H1 (cell line): Measurements from ENCODE around the gene KRT85.

ENCODE experiments used
- BRCA1 ChIP-seq: IDR thresholded peaks from 2 replicates; pipeline ENCODE4 v1.6.1; 2012; ENCODE audit warnings: low read depth, low read length, improper control_type of control experiment
- CREB1 ChIP-seq: IDR thresholded peaks from 2 replicates; pipeline ENCODE4 v1.6.1; 2012; ENCODE audit warnings: inconsistent platforms
- EP300 ChIP-seq, 2 experiments: IDR thresholded peaks; 1 replicate in 1 of 2; 2 replicates in 1 of 2; pipeline ENCODE4 v1.6.1; 2011 to 2012; ENCODE audit warnings: low read depth in 2 of 2, low read length in 2 of 2, mild to moderate bottlenecking in 2 of 2, borderline replicate concordance in 1 of 2, inconsistent platforms in 1 of 2, moderate library complexity in 1 of 2
- GABPA ChIP-seq: IDR thresholded peaks from 2 replicates; pipeline ENCODE4 v1.6.1; 2011; ENCODE audit warnings: mild to moderate bottlenecking, low read length, moderate library complexity, borderline replicate concordance; ENCODE audit not compliant: insufficient read depth
- HDAC6 ChIP-seq: IDR thresholded peaks from one replicate; pipeline ENCODE4 v1.7.1; 2012; ENCODE audit warnings: low read depth, mild to moderate bottlenecking, inconsistent platforms, low read length, moderate library complexity
- POLR2A ChIP-seq, 2 experiments: IDR thresholded peaks; 1 replicate in 1 of 2; 2 replicates in 1 of 2; pipeline ENCODE4 v1.6.1; 2011; ENCODE audit warnings: low read depth in 2 of 2, low read length in 2 of 2, mild to moderate bottlenecking in 2 of 2; ENCODE audit errors: control extremely low read depth in 1 of 2
- RFX5 ChIP-seq: IDR thresholded peaks from 2 replicates; pipeline ENCODE4 v1.6.1; 2011; ENCODE audit warnings: low read depth, low read length, improper control_type of control experiment, borderline replicate concordance
- RNF2 ChIP-seq: fragments of 200-900, 300-1000 bp; sonication (generic); IDR thresholded peaks from 2 replicates; pipeline ENCODE4 v1.7.1; 2016; ENCODE audit warnings: borderline replicate concordance, low read depth, mild to moderate bottlenecking, antibody characterized with exemption, low read length; ENCODE audit not compliant: poor library complexity, severe bottlenecking; ENCODE audit errors: missing control alignments
- TAF1 ChIP-seq: IDR thresholded peaks from 2 replicates; pipeline ENCODE4 v1.6.1; 2011; ENCODE audit warnings: mild to moderate bottlenecking, low read depth, low read length
- TF ChIP-seq, protein P1 (sequence below), 3 experiments: IDR thresholded peaks; 1 replicate in 2 of 3; 2 replicates in 1 of 3; pipeline versions ENCODE4 v1.5.1 to v1.6.1; 2011; ENCODE audit warnings: low read length in 3 of 3, mild to moderate bottlenecking in 3 of 3, inconsistent platforms in 2 of 3, low read depth in 1 of 3, moderate library complexity in 1 of 3; ENCODE audit not compliant: insufficient read depth in 1 of 3; ENCODE audit errors: control extremely low read depth in 1 of 3
- TF ChIP-seq, protein P2 (sequence below): IDR thresholded peaks from 2 replicates; pipeline ENCODE4 v1.6.1; 2012; ENCODE audit warnings: low read length, inconsistent platforms

DNA sequence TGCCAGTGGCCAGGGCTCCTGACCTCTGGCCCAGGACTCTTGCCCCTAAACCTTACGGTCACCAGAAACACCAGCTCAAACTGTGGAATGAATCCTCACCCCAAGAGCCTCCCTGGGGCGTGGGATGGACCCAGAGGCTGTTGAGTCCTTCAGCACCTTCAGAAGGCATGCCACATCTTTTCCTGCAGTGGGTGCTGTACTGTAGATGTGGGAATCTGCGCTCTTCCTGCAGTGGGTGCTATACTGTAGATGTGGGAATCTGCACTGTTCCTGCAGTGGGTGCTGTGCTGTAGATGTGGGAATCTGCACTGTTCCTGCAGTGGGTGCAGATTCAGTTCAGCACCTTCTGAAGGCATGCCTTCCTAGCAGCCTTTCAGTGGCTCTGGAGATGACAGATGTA lies 37.7 kb upstream of the KRT85 start:
- TF ChIP-seq TAF1 (no peak), GABPA (no peak), CREB1 (no peak), POLR2A (IDR thresholded peaks at IDR 0.05; ENCODE audit: control extremely low read depth in 1 of 2, low read depth in 2 of 2, low read length in 2 of 2) (no peak), EP300 (IDR thresholded peaks at IDR 0.05; ENCODE audit: borderline replicate concordance in 1 of 2, low read depth in 2 of 2, low read length in 2 of 2) (no peak), BRCA1 (no peak), HDAC6 (no peak), RFX5 (no peak), RNF2 (no peak)
- TF ChIP-seq, protein P1, sequence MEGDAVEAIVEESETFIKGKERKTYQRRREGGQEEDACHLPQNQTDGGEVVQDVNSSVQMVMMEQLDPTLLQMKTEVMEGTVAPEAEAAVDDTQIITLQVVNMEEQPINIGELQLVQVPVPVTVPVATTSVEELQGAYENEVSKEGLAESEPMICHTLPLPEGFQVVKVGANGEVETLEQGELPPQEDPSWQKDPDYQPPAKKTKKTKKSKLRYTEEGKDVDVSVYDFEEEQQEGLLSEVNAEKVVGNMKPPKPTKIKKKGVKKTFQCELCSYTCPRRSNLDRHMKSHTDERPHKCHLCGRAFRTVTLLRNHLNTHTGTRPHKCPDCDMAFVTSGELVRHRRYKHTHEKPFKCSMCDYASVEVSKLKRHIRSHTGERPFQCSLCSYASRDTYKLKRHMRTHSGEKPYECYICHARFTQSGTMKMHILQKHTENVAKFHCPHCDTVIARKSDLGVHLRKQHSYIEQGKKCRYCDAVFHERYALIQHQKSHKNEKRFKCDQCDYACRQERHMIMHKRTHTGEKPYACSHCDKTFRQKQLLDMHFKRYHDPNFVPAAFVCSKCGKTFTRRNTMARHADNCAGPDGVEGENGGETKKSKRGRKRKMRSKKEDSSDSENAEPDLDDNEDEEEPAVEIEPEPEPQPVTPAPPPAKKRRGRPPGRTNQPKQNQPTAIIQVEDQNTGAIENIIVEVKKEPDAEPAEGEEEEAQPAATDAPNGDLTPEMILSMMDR (IDR thresholded peaks at IDR 0.05; ENCODE audit: control extremely low read depth in 1 of 3, insufficient read depth in 1 of 3, low read depth in 1 of 3, low read length in 3 of 3), result no peak; a peak in 1 of 4 replicates
- TF ChIP-seq, protein P2, sequence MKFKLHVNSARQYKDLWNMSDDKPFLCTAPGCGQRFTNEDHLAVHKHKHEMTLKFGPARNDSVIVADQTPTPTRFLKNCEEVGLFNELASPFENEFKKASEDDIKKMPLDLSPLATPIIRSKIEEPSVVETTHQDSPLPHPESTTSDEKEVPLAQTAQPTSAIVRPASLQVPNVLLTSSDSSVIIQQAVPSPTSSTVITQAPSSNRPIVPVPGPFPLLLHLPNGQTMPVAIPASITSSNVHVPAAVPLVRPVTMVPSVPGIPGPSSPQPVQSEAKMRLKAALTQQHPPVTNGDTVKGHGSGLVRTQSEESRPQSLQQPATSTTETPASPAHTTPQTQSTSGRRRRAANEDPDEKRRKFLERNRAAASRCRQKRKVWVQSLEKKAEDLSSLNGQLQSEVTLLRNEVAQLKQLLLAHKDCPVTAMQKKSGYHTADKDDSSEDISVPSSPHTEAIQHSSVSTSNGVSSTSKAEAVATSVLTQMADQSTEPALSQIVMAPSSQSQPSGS, result no peak
